Motor neuron (in vitro differentiated cells): ENCODE data around the gene CARD11. TPM values are rescaled to one million over a fixed set of nuclear protein-coding genes. Genes with fewer than 3 reads are reported as not detected.
A peak's percentile ranks its signal among the peaks of the same experiment; 100 is the strongest.
"Not testable (repeated sequence)": the region's sequence is repeated elsewhere in the genome, so short reads cannot be mapped to it uniquely, and the experiment has no call there.

ENCODE experiments used
- ATAC-seq, 8 experiments: fragments of 200-7000 bp; cut with Tn5 transposase; replicated peaks in 6 of 8; 2 replicates each; pipeline ENCODE4 v1.8.0; 2021; ENCODE audit warnings: mild to moderate bottlenecking in 8 of 8, moderate library complexity in 8 of 8
- H3K27ac ChIP-seq, 2 donors: fragments of 250-450 bp; sonication (Bioruptor Pico); 2 replicates each; pipeline ENCODE4 v1.9.0; 2021; ENCODE audit warnings: antibody characterized with exemption in 2 of 2, mild to moderate bottlenecking in 2 of 2, moderate library complexity in 1 of 2
- H3K4me1 ChIP-seq, 2 donors: fragments of 250-450 bp; sonication (Bioruptor Pico); replicated peaks in 1 of 2; 2 replicates each; pipeline ENCODE4 v1.6.1; 2021; ENCODE audit warnings: antibody characterized with exemption in 2 of 2, mild to moderate bottlenecking in 2 of 2, moderate library complexity in 1 of 2
- H3K4me3 ChIP-seq, 5 donors: fragments of 250-450 bp; sonication (Bioruptor Pico); 2 replicates each; pipeline ENCODE4 v1.9.0; 2021; ENCODE audit warnings: antibody characterized with exemption in 5 of 5, mild to moderate bottlenecking in 5 of 5, moderate library complexity in 4 of 5
- WGBS, 10 experiments: fragments of 450-650 bp; shearing (Covaris generic); methylation state at CpG; one replicate each; pipeline ENCODE4 v1.0.0; 2022; 5-methylcytosine and 5-hydroxymethylcytosine counted together
- in situ Hi-C, 9 experiments: fragments of 400-800 bp; cut with MboI; loops; one replicate each; pipeline ENCODE4 v1.15.0; 2021; ENCODE audit warnings: low sequenced_read_pairs in 9 of 9, low pct_unique_long_range_greater_than_20kb in 2 of 9; ENCODE audit not compliant: unreplicated experiment in 9 of 9
- total RNA-seq, 8 experiments: library from RNA; unstranded; fragments of 300-600 nt; gene quantifications; 2 replicates each; pipeline versions ENCODE4 v1.2.3 to v1.2.4, GENCODE V29; 2022

CARD11 gene
- total RNA-seq, 8 experiments from 2014 or later = 0.05 to 0.91 (median 0.17) TPM; not detected in 2

GRCh38 chr7:3029138-3029537, 14.5 kb downstream of the CARD11 start:
- Histone ChIP-seq H3K27ac (no peak overlapping the region), H3K4me3 (no peak overlapping the region)
- WGBS, 10 experiments = 58 to 100% (median 80%) methylated on average over 1 to 4 of the region's 9 CpGs; no CpG with 5 or more reads in 3 of the 10 experiments

GRCh38 chr7:3028758-3029093, 14.9 kb downstream of the CARD11 start:
- in situ Hi-C loops = loop anchor here in 1 of 9 experiments (25.0 kb wide), 1 partner anchor 109 kb away; no protein-coding TSS in a partner anchor
- H3K27ac ChIP-seq = no peak overlapping the region
- H3K4me3 ChIP-seq = no peak overlapping the region
- WGBS, 10 experiments = 20 to 100% (median 79%) methylated on average over 1 to 5 of the region's 5 CpGs; no CpG with 5 or more reads in 3 of the 10 experiments
- peaks cover 15 to 26% of the 10 kb centered on the region in 2 donors for H3K4me1 ChIP-seq
- ATAC-seq = no peak

More at GRCh38 chr7:3029138-3029537, 14.5 kb downstream of the CARD11 start:
- no peak for ATAC-seq
- peaks cover 15 to 26% of the 10 kb centered on the region in 2 donors for H3K4me1 ChIP-seq
- in situ Hi-C loops = loop anchor here in 1 of 9 experiments (25.0 kb wide), 1 partner anchor 108 kb away; no protein-coding TSS in a partner anchor

GRCh38 chr7:3028071-3028757, 15.5 kb downstream of the CARD11 start:
- ATAC-seq = peak in 4 of 8 experiments; percentile 18 to 30 (median 22)
- no peak overlapping the region for H3K4me3 ChIP-seq
- H3K27ac ChIP-seq = no peak overlapping the region
- WGBS, 10 experiments = 0 to 60% (median 50%) methylated on average over 5 to 10 of the region's 14 CpGs; no CpG with 5 or more reads in 1 of the 10 experiments
- in situ Hi-C loops = loop anchor here in 1 of 9 experiments (25.0 kb wide), 1 partner anchor 109 kb away; no protein-coding TSS in a partner anchor
- H3K4me1 ChIP-seq = peaks cover 13 to 26% of the 10 kb centered on the region in 2 donors

- ATAC-seq = peak in 3 of 8 experiments; percentile 39 to 83 (median 60)
- in situ Hi-C loops = loop anchor here in 1 of 9 experiments (25.0 kb wide), 1 partner anchor 110 kb away; no protein-coding TSS in a partner anchor
- no peak overlapping the region for H3K27ac ChIP-seq
- H3K4me1 ChIP-seq = peaks cover 12 to 26% of the 10 kb centered on the region in 2 donors
- 22 to 100% (median 66%) methylated on average over 1 to 13 of the region's 20 CpGs for WGBS, 10 experiments
- no peak overlapping the region for H3K4me3 ChIP-seq
These were observed 16.4 kb downstream of the CARD11 start for GRCh38 chr7:3027005-3027845.

GRCh38 chr7:3025616-3026015, 18.1 kb downstream of the CARD11 start:
- WGBS, 10 experiments = 0 to 100% (median 85%) methylated on average over 2 to 3 of the region's 3 CpGs; no CpG with 5 or more reads in 1 of the 10 experiments
- Histone ChIP-seq H3K4me1 (peaks cover 12 to 26% of the 10 kb centered on the region in 2 donors), H3K4me3 (no peak overlapping the region), H3K27ac (no peak overlapping the region)
- in situ Hi-C loops = loop anchor here in 1 of 9 experiments (25.0 kb wide), 1 partner anchor 112 kb away; no protein-coding TSS in a partner anchor
- no peak for ATAC-seq

GRCh38 chr7:3021825-3022224, 21.8 kb downstream of the CARD11 start:
- WGBS, 10 experiments = 5 to 83% (median 70%) methylated on average over 1 to 2 of the region's 2 CpGs
- in situ Hi-C loops = no loop called here
- peaks cover 0 to under 1% of the 10 kb centered on the region in 2 donors for H3K4me1 ChIP-seq
- no peak for ATAC-seq
- no peak overlapping the region for H3K4me3 ChIP-seq
- no peak overlapping the region for H3K27ac ChIP-seq

- in situ Hi-C loops = not testable (repeated sequence)
These were observed 22.4 kb downstream of the CARD11 start for GRCh38 chr7:3021224-3021623.

GRCh38 chr7:3020416-3020815, 23.3 kb downstream of the CARD11 start:
- Histone ChIP-seq H3K4me1 (no peaks in the 10 kb centered on the region), H3K4me3 (no peak overlapping the region), H3K27ac (no peak overlapping the region)
- WGBS, 10 experiments = 0 to 100% (median 58%) methylated on average over 1 of the region's 1 CpG; no CpG with 5 or more reads in 1 of the 10 experiments
- in situ Hi-C loops = no loop called here
- no peak for ATAC-seq

More at GRCh38 chr7:3021224-3021623, 22.4 kb downstream of the CARD11 start:
- not testable (repeated sequence) for H3K4me1 ChIP-seq, H3K4me3 ChIP-seq, H3K27ac ChIP-seq, ATAC-seq
- 0 to 100% (median 87%) methylated on average over 2 to 7 of the region's 8 CpGs for WGBS, 10 experiments

GRCh38 chr7:3019801-3020200, 23.9 kb downstream of the CARD11 start:
- in situ Hi-C loops = no loop called here
- H3K27ac ChIP-seq = no peak overlapping the region
- H3K4me3 ChIP-seq = no peak overlapping the region
- no peak for ATAC-seq
- H3K4me1 ChIP-seq = no peaks in the 10 kb centered on the region
- 50 to 100% (median 79%) methylated on average over 1 to 4 of the region's 4 CpGs; no CpG with 5 or more reads in 3 of the 10 experiments for WGBS, 10 experiments

GRCh38 chr7:3013975-3014792, 29.5 kb downstream of the CARD11 start:
- H3K4me3 ChIP-seq = no peak overlapping the region
- in situ Hi-C loops = no loop called here
- 25 to 100% (median 84%) methylated on average over 2 to 12 of the region's 23 CpGs; no CpG with 5 or more reads in 3 of the 10 experiments for WGBS, 10 experiments
- peaks cover 4 to 7% of the 10 kb centered on the region in 2 donors for H3K4me1 ChIP-seq
- peak in 3 of 8 experiments; percentile 23 to 52 (median 36) for ATAC-seq
- peak overlapping the region in 1 of 2 donors; percentile 27 for H3K27ac ChIP-seq

- in situ Hi-C loops = no loop called here
- ATAC-seq = no peak
- WGBS, 10 experiments = 0 to 100% (median 80%) methylated on average over 1 to 5 of the region's 5 CpGs; no CpG with 5 or more reads in 1 of the 10 experiments
- H3K4me1 ChIP-seq = peaks cover 4 to 7% of the 10 kb centered on the region in 2 donors
- no peak overlapping the region for H3K27ac ChIP-seq
- no peak overlapping the region for H3K4me3 ChIP-seq
These were observed 32.3 kb downstream of the CARD11 start for GRCh38 chr7:3011211-3011852.

GRCh38 chr7:3010161-3010560, 33.5 kb downstream of the CARD11 start:
- WGBS, 10 experiments = 5 to 100% (median 85%) methylated on average over 2 to 7 of the region's 7 CpGs; no CpG with 5 or more reads in 1 of the 10 experiments
- H3K4me3 ChIP-seq = no peak overlapping the region
- ATAC-seq = no peak
- H3K4me1 ChIP-seq = peaks cover 4 to 7% of the 10 kb centered on the region in 2 donors
- in situ Hi-C loops = no loop called here
- H3K27ac ChIP-seq = no peak overlapping the region
